HL-60 (cell line): Measurements from ENCODE around the gene RBM41.

Source experiments
- GABPA ChIP-seq: IDR thresholded peaks from 2 replicates; pipeline ENCODE4 v1.6.1; 2012; ENCODE audit warnings: low read depth
- POLR2AphosphoS5 ChIP-seq: IDR thresholded peaks from 2 replicates; pipeline ENCODE4 v1.6.1; 2012; ENCODE audit warnings: low read depth
- SPI1 ChIP-seq: IDR thresholded peaks from 2 replicates; pipeline ENCODE4 v1.6.1; 2012; ENCODE audit warnings: low read depth, mild to moderate bottlenecking, borderline replicate concordance
- TF ChIP-seq, protein P1 (sequence below): IDR thresholded peaks from one replicate; pipeline ENCODE4 v1.5.1; 2011; ENCODE audit warnings: low read length, control low read depth, inconsistent platforms; ENCODE audit not compliant: insufficient read depth
- TF ChIP-seq, protein P2 (sequence below): IDR thresholded peaks from 2 replicates; pipeline ENCODE4 v1.6.1; 2012; ENCODE audit warnings: low read depth; ENCODE audit not compliant: insufficient replicate concordance

DNA sequence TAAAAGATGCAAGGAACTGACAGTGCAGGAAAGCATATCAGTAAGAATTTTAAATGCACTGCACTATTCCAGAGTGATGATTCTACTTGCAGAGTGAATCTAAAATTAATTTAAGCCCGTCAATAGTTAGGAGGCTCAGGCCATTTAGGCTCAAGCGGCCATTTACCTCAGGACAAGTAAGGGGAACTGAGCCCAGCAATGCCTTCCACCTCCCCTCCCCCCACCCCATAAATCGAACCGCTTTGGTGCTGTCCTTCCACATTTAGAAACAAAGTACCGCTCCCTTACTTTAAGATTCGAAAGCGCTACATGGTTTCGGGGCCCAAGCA, 665 bp downstream of the RBM41 start:
- TF ChIP-seq, protein P1, sequence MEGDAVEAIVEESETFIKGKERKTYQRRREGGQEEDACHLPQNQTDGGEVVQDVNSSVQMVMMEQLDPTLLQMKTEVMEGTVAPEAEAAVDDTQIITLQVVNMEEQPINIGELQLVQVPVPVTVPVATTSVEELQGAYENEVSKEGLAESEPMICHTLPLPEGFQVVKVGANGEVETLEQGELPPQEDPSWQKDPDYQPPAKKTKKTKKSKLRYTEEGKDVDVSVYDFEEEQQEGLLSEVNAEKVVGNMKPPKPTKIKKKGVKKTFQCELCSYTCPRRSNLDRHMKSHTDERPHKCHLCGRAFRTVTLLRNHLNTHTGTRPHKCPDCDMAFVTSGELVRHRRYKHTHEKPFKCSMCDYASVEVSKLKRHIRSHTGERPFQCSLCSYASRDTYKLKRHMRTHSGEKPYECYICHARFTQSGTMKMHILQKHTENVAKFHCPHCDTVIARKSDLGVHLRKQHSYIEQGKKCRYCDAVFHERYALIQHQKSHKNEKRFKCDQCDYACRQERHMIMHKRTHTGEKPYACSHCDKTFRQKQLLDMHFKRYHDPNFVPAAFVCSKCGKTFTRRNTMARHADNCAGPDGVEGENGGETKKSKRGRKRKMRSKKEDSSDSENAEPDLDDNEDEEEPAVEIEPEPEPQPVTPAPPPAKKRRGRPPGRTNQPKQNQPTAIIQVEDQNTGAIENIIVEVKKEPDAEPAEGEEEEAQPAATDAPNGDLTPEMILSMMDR: no peak
- TF ChIP-seq, protein P2, sequence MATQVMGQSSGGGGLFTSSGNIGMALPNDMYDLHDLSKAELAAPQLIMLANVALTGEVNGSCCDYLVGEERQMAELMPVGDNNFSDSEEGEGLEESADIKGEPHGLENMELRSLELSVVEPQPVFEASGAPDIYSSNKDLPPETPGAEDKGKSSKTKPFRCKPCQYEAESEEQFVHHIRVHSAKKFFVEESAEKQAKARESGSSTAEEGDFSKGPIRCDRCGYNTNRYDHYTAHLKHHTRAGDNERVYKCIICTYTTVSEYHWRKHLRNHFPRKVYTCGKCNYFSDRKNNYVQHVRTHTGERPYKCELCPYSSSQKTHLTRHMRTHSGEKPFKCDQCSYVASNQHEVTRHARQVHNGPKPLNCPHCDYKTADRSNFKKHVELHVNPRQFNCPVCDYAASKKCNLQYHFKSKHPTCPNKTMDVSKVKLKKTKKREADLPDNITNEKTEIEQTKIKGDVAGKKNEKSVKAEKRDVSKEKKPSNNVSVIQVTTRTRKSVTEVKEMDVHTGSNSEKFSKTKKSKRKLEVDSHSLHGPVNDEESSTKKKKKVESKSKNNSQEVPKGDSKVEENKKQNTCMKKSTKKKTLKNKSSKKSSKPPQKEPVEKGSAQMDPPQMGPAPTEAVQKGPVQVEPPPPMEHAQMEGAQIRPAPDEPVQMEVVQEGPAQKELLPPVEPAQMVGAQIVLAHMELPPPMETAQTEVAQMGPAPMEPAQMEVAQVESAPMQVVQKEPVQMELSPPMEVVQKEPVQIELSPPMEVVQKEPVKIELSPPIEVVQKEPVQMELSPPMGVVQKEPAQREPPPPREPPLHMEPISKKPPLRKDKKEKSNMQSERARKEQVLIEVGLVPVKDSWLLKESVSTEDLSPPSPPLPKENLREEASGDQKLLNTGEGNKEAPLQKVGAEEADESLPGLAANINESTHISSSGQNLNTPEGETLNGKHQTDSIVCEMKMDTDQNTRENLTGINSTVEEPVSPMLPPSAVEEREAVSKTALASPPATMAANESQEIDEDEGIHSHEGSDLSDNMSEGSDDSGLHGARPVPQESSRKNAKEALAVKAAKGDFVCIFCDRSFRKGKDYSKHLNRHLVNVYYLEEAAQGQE: no peak
- TF ChIP-seq POLR2AphosphoS5 (no peak), GABPA (no peak), SPI1 (no peak)
